NCI-H460 (cell line): ENCODE data around the gene RANBP10. TPM values are rescaled to one million over a fixed set of nuclear protein-coding genes. Genes with fewer than 3 reads are reported as not detected.
"Not testable (repeated sequence)": the region's sequence is repeated elsewhere in the genome, so short reads cannot be mapped to it uniquely, and the experiment has no call there.

Source experiments
- DNase-seq: peaks from one replicate; pipeline ENCODE4 v3.0.0-alpha.2; 2016; ENCODE audit warnings: low read depth; ENCODE audit errors: extremely low read depth
- total RNA-seq: library from RNA; depleted of rRNA; stranded (reverse); fragments of >200 nt; shearing (Covaris generic); gene quantifications from 2 replicates; pipeline ENCODE4 v1.2.3, GENCODE V29; 2014

RANBP10 gene
- total RNA-seq, 1 experiment from 2014 or later: 6.8 TPM

- DNase-seq: no peak
Observed at GRCh38 chr16:67781565-67781921, 24.8 kb downstream of the RANBP10 start.

GRCh38 chr16:67780847-67781564 is 25.4 kb downstream of the RANBP10 start:
- no peak for DNase-seq

GRCh38 chr16:67779256-67780014 is 26.9 kb downstream of the RANBP10 start:
- no peak for DNase-seq

- DNase-seq: no peak
Observed at GRCh38 chr16:67775273-67775672, 31.1 kb downstream of the RANBP10 start.

GRCh38 chr16:67774457-67774853 is 31.9 kb downstream of the RANBP10 start:
- DNase-seq: no peak

GRCh38 chr16:67773569-67774456 is 32.5 kb downstream of the RANBP10 start:
- DNase-seq: no peak

GRCh38 chr16:67773099-67773498 is 33.3 kb downstream of the RANBP10 start:
- no peak for DNase-seq

- DNase-seq: no peak
Observed at GRCh38 chr16:67770346-67770991, 35.9 kb downstream of the RANBP10 start.

- no peak for DNase-seq
Observed at GRCh38 chr16:67767953-67768352, 38.4 kb downstream of the RANBP10 start.

GRCh38 chr16:67766291-67766690 is 40.1 kb downstream of the RANBP10 start:
- DNase-seq: no peak

- no peak for DNase-seq
Observed at GRCh38 chr16:67764158-67764667, 42.1 kb downstream of the RANBP10 start.

GRCh38 chr16:67763066-67763465 is 43.3 kb downstream of the RANBP10 start:
- no peak for DNase-seq

GRCh38 chr16:67762385-67762784 is 44.0 kb downstream of the RANBP10 start:
- DNase-seq: no peak

GRCh38 chr16:67761924-67762323 is 44.4 kb downstream of the RANBP10 start:
- DNase-seq: no peak

- DNase-seq: no peak
Observed at GRCh38 chr16:67760956-67761230, 45.5 kb downstream of the RANBP10 start.

GRCh38 chr16:67760206-67760955 is 46.0 kb downstream of the RANBP10 start:
- no peak for DNase-seq

- DNase-seq: no peak
Observed at GRCh38 chr16:67758966-67759365, 47.4 kb downstream of the RANBP10 start.

- no peak for DNase-seq
Observed at GRCh38 chr16:67758006-67758405, 48.4 kb downstream of the RANBP10 start.

GRCh38 chr16:67752641-67753040 is 53.7 kb downstream of the RANBP10 start:
- DNase-seq: no peak

GRCh38 chr16:67751331-67751730 is 55.0 kb downstream of the RANBP10 start:
- DNase-seq: not testable (repeated sequence)
